ENCODE measurements around the gene SLC22A2. TPM values are rescaled to one million over a fixed set of nuclear protein-coding genes. Genes with fewer than 3 reads are reported as not detected.

The SLC22A2 gene
- total and polyA plus RNA-seq, 9 of the 15 experiments (the other 6 are each of a cell fraction or from before 2014, with no cell fraction given): not detected

DNA sequence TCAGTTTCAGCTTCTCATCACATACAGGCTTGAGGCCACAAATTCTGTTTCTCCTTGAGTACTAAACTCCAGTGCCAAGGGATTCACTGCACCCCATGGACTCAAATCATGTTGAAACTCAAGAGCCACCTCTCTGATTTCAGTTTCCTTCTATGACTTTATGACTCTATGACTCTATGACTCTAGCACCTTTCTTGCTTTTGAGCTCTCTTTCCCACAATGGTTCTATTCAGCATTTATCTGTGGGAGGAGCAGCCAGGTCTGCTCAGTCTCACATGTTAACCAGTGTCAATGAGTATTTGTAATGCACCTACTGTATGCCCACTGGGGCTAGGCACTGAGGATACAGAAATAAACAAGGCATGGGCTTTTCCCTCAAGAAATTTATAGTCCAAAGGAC, 14.6 kb upstream of the SLC22A2 start:
- ChIA-PET POLR2A (interaction anchor here (0.5 kb wide), 1 partner anchor 406 kb away, joined by 3 read pairs; no protein-coding TSS in a partner anchor), CTCF (ENCODE audit: low intra/inter-chr PET ratio) (no interaction called here)
- H3K9me3 ChIP-seq (replicated peaks; ENCODE audit: control insufficient read depth, insufficient read depth, low read depth, low read length): no peaks in the 10 kb centered on the region
- no peak overlapping the region for H3K4me2 ChIP-seq (ENCODE audit: insufficient read depth, low read length)
- intact Hi-C loops (cut with micrococcal nuclease) (no loop called here), in situ Hi-C loops (cut with MboI) (no loop called here)
- H3K4me3 ChIP-seq: no peak overlapping the region
- BruUV-seq (replicated peaks): no TSS peak
- no peak overlapping the region for H3K27ac ChIP-seq (ENCODE audit: extremely low read depth, low read depth, low read length)
- ATAC-seq (no peak), DNase-seq (ENCODE audit: extremely low read depth in 1 of 4, low spot score in 3 of 4) (no peak), FAIRE-seq (no peak)
- peaks cover 11 to 36% of the 10 kb centered on the region in 2 experiments; a peak in 4 of 5 replicates for H3K27me3 ChIP-seq (ENCODE audit: control insufficient read depth in 2 of 2, insufficient read depth in 2 of 2, low read length in 2 of 2)
- H3K79me2 ChIP-seq (ENCODE audit: control insufficient read depth, insufficient read depth, low read length): no peaks in the 10 kb centered on the region
- H3K36me3 ChIP-seq (ENCODE audit: control insufficient read depth, insufficient read depth, low read length): no peaks in the 10 kb centered on the region
- no peak overlapping the region for H2AFZ ChIP-seq (ENCODE audit: low read depth, low read length)
- no peaks in the 10 kb centered on the region for H3K9me1 ChIP-seq (ENCODE audit: control insufficient read depth, insufficient read depth, low read length)
- H3K4me1 ChIP-seq (replicated peaks in 1 of 2; ENCODE audit: control insufficient read depth in 2 of 2, insufficient read depth in 2 of 2, low read length in 2 of 2): no peaks in the 10 kb centered on the region
- no peaks in the 10 kb centered on the region for H4K20me1 ChIP-seq (replicated peaks; ENCODE audit: control insufficient read depth, insufficient read depth, low read length)
- TF ChIP-seq ZKSCAN3 (CRISPR knock-in tag; IDR thresholded peaks at IDR 0.05): no peak
- no peak for TF ChIP-seq ARID1B (IDR thresholded peaks at IDR 0.05)
- no peak for TF ChIP-seq ZNF785 (CRISPR knock-in tag; IDR thresholded peaks at IDR 0.05)
- no peak for TF ChIP-seq JUNB (CRISPR knock-in tag; conservative IDR thresholded peaks at IDR 0.05)
- no peak overlapping the region for H3K9ac ChIP-seq (ENCODE audit: insufficient read depth in 1 of 2, low read depth in 2 of 2, low read length in 2 of 2)

GRCh38 chr6:160272707-160273106, 14.1 kb upstream of the SLC22A2 start:
- DNase-seq (ENCODE audit: extremely low read depth in 1 of 4, low spot score in 3 of 4) (no peak), FAIRE-seq (no peak), ATAC-seq (no peak)
- Histone ChIP-seq H3K4me1 (replicated peaks in 1 of 2; ENCODE audit: control insufficient read depth in 2 of 2, insufficient read depth in 2 of 2, low read length in 2 of 2) (no peaks in the 10 kb centered on the region), H2AFZ (ENCODE audit: low read depth, low read length) (no peak overlapping the region), H3K4me2 (ENCODE audit: insufficient read depth, low read length) (no peak overlapping the region), H3K27me3 (ENCODE audit: control insufficient read depth in 2 of 2, insufficient read depth in 2 of 2, low read length in 2 of 2) (peaks cover 11 to 40% of the 10 kb centered on the region in 2 experiments; a peak in 4 of 5 replicates), H3K9ac (ENCODE audit: insufficient read depth in 1 of 2, low read depth in 2 of 2, low read length in 2 of 2) (no peak overlapping the region), H3K27ac (ENCODE audit: extremely low read depth, low read depth, low read length) (no peak overlapping the region), H4K20me1 (replicated peaks; ENCODE audit: control insufficient read depth, insufficient read depth, low read length) (no peaks in the 10 kb centered on the region), H3K9me3 (replicated peaks; ENCODE audit: control insufficient read depth, insufficient read depth, low read depth, low read length) (no peaks in the 10 kb centered on the region), H3K36me3 (ENCODE audit: control insufficient read depth, insufficient read depth, low read length) (no peaks in the 10 kb centered on the region), H3K4me3 (no peak overlapping the region), H3K79me2 (ENCODE audit: control insufficient read depth, insufficient read depth, low read length) (no peaks in the 10 kb centered on the region), H3K9me1 (ENCODE audit: control insufficient read depth, insufficient read depth, low read length) (no peaks in the 10 kb centered on the region)
- intact Hi-C loops (cut with micrococcal nuclease): no loop called here
- WGBS (ENCODE audit: insufficient coverage, low coverage, missing lambda C conversion rate): 0% methylated on average over 2 of the region's 2 CpGs
- CTCF ChIA-PET (ENCODE audit: low intra/inter-chr PET ratio): no interaction called here
- POLR2A ChIA-PET: interaction anchor here (0.5 kb wide), 1 partner anchor 406 kb away, joined by 3 read pairs; no protein-coding TSS in a partner anchor
- in situ Hi-C loops (cut with MboI): no loop called here
- no TSS peak for BruUV-seq (replicated peaks)
- TF ChIP-seq WHSC1 (IDR thresholded peaks at IDR 0.05; ENCODE audit: low read length) (no peak), SLC30A9 (CRISPR knock-in tag; IDR thresholded peaks at IDR 0.05) (no peak), NBN (IDR thresholded peaks at IDR 0.05; ENCODE audit: low read depth) (no peak), TSHZ1 (CRISPR knock-in tag; IDR thresholded peaks at IDR 0.05) (no peak), GATAD2A (IDR thresholded peaks at IDR 0.05) (no peak)
- TF ChIP-seq, protein P1, sequence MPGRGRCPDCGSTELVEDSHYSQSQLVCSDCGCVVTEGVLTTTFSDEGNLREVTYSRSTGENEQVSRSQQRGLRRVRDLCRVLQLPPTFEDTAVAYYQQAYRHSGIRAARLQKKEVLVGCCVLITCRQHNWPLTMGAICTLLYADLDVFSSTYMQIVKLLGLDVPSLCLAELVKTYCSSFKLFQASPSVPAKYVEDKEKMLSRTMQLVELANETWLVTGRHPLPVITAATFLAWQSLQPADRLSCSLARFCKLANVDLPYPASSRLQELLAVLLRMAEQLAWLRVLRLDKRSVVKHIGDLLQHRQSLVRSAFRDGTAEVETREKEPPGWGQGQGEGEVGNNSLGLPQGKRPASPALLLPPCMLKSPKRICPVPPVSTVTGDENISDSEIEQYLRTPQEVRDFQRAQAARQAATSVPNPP (IDR thresholded peaks at IDR 0.05; ENCODE audit: borderline replicate concordance, insufficient read depth, insufficient read length): no peak

Data from K562 (cell line).